ENCODE results near the gene NACC2.

GRCh38 chr9:136078498-136079011 is 16.5 kb downstream of the NACC2 start:
- TF ChIP-seq POLR2A (IDR thresholded peaks at IDR 0.05): no peak
- TF ChIP-seq CTCF (IDR thresholded peaks at IDR 0.05 in 8 of 11, conservative IDR thresholded peaks at IDR 0.05 in 3 of 11): no peak
